ENCODE measurements around the gene DDX39A.
"Not testable (repeated sequence)": the region's sequence is repeated elsewhere in the genome, so short reads cannot be mapped to it uniquely, and the experiment has no call there.

DDX39A gene

DNA sequence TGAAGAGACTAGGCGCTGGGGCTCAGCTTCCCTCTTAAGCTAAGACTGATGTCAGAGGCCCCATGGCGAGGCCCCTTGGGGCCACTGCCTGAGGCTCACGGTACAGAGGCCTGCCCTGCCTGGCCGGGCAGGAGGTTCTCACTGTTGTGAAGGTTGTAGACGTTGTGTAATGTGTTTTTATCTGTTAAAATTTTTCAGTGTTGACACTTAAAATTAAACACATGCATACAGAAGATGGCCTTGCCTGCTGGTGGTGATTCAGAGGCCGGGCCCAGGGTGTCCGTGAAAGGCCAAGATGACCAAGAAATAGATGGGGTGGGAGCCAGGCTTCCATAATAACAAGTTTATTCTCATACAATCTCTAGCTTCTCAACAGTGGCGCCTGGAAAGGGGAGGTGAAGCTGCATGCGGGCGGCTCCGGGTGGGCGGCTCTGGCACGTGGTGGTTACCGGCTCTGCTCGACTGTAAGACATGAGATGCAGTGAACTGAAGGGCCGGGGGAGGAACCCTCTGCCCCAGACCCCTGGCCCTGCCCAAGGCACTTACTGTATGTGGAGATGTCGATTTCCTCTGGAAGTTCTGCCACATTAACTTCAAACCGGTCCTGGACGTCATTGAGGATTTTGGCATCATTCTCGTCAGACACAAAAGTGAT lies 10.5 kb downstream of the DDX39A start:
- no peak for FAIRE-seq

DNA sequence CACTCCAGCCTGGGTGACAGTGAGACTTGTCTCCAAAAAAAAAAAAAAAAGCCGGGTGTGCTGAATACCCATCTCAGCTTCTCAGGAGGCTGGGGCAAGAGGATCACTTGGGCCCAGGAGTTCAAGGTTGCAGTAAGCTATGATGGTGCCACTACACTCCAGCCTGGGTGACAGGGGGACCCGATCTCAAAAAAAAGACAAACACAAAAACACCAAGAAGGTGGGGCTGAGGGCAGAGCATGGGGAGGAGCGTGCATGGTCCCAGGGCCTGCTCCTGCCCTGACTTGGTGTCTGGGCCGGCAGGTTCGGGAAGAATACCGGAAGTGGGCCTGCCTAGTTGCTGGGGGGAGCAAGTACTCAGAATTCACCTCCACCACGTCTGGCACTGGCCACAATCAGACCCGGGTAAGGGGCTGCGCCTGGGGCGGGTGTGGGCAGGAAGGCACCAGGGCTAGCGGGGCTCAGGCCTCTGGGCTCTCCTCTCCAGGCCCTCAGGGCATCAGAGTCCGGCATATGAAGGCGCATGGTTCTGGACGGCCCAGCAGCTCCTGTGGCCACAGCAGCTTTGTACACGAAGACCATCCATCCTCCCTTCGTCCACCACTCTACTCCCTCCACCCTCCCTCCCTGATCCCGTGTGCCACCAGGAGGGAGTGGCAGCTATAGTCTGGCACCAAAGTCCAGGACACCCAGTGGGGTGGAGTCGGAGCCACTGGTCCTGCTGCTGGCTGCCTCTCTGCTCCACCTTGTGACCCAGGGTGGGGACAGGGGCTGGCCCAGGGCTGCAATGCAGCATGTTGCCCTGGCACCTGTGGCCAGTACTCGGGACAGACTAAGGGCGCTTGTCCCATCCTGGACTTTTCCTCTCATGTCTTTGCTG lies 11.3 kb downstream of the DDX39A start:
- no peak for FAIRE-seq

DNA sequence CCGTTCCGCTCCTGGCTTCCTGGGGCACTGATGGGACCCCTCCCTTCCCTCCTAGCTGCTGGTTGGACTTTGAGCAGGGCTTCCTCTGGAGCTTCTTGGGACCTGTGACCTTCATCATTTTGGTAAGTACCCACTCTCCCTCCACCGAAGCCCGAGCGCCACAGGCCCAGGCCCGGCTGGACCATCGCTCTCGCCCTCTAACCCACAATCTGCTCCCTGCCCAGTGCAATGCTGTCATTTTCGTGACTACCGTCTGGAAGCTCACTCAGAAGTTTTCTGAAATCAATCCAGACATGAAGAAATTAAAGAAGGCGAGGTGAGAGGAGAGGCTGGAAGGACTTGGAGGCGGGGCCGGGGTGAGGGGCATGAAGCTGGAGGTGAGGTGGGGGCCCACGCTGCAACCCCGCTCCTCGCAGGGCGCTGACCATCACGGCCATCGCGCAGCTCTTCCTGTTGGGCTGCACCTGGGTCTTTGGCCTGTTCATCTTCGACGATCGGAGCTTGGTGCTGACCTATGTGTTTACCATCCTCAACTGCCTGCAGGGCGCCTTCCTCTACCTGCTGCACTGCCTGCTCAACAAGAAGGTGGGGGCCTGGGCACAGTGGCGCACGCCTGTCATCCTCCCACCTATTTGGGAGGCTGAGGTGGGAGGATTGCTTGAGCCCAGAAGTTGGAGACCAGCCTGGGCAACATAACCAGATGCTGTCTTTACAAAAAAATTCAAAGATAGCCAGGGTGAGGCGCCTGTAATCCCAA lies 12.3 kb downstream of the DDX39A start:
- no peak for FAIRE-seq

DNA sequence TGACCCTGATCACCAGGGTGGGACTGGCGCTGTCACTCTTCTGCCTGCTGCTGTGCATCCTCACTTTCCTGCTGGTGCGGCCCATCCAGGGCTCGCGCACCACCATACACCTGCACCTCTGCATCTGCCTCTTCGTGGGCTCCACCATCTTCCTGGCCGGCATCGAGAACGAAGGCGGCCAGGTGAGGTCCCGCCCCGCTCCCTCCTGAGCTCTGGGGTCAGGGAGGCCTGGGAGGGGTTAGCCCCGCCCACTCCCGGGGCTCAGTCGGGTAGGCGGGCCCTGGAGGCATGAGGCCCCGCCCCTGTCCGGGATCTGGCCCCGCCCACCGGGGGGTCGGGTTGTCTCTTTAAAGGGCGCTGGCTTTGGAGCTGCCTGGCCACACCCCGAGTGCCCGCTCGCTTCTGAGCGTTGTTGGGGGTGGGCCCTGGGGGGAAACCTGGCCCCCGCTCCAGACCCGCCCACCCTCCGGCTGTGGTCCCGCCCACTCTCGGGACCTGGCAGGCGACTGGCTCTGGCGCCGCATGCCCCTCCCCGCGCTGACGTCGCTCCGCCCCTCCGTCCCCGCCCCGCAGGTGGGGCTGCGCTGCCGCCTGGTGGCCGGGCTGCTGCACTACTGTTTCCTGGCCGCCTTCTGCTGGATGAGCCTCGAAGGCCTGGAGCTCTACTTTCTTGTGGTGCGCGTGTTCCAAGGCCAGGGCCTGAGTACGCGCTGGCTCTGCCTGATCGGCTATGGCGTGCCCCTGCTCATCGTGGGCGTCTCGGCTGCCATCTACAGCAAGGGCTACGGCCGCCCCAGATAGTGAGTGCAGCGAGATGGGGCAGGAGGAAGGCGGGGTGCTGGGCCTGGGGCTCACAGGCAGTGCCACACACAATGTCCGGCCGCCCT lies 13.1 kb downstream of the DDX39A start:
- FAIRE-seq, result no peak

DNA sequence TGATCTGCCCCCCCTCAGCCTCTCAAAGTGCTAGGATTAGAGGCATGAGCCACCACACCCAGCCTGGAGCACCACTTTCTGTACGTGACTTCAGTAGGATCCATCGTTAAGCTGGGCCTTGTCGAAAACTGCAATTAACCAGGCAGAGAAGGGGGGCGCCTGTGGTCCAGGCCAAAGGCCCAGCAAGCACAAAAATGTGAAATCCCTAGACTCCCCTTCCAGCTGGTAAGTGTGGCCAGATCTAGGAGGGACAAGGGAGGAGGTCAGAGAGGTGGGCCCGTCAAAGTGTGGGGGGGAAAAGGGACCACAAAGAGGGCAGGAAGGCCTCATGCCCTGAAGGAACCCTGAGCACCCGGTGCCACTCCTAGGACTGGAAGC lies 13.8 kb downstream of the DDX39A start:
- FAIRE-seq, result no peak

DNA sequence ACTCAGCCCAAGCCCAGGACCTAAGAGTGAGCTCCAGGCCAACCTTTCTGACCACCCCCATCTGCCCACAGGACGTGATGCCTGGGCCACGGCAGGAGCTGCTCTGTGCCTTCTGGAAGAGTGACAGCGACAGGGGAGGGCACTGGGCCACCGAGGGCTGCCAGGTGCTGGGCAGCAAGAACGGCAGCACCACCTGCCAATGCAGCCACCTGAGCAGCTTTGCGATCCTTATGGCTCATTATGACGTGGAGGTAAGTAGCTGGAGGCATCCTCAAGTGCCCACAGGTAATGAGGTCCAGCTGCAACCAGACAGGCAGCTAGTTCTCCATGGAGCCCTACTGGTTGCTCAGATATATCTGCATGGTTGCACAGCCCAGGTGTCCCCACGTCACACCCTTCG lies 14.8 kb downstream of the DDX39A start:
- FAIRE-seq, result no peak

DNA sequence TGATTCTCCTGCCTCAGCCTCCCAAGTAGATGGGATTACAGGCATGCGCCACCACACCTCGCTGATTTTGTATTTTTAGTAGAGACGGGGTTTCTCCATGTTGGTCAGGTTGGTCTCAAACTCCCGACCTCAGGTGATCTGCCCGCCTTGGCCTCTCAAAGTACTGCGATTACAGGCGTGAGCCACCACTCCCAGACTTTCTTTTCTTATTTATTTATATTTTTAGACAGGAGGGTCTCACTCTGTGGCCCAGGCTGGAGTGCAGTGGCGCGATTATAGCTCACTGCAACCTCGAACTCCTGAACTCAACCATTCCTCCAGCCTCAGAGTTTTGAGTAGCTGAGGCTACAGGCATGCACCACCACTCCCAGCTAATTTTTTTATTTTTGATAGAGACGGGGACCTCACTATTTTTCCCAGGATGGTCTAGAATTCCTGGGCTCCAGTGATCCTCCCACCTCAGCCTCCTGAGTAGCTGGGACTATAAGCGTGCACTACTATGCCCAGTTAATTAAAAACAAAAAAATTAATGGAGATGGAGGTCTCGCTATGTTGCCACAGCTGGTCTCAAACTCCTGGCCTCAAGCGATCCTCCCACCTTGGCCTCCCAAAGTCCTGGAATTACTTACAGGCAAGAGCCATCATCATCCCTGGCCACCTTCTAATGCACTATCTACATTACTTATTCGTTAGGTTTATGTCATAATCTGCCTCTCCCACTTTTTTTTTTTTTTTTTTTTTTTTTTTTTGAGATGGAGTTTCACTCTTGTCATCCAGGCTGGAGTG lies 15.8 kb downstream of the DDX39A start:
- not testable (repeated sequence) for FAIRE-seq

DNA sequence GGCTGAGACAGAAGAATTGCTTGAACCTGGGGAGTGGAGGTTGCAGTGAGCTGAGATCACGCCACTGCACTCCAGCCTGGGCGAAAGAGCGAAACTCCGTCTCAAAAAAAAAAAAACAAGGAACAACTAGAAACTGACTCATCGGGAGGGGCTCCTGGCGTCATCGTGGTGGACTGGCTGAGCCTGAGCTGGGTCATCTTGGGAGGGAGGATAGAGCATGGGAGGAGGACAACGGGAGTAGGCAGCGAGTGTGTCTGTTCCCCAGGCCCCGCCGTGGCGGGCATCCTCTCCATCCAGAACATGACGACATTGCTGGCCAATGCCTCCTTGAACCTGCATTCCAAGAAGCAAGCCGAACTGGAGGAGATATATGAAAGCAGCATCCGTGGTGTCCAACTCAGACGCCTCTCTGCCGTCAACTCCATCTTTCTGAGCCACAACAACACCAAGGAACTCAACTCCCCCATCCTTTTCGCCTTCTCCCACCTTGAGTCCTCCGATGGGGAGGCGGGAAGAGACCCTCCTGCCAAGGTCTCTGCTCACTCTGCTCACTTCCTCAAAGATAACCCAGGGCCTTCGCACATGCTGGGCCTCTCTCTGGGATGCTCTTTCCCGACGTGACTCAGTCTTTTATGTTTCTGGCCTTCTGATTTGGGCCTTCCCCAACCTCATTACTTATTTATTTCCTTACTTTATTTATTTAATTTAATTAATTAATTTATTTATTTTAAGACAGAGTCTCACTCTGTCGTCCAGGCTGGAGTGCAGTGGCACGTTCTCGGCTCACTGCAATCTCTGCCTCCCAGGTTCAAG lies 16.6 kb downstream of the DDX39A start:
- no peak for FAIRE-seq

DNA sequence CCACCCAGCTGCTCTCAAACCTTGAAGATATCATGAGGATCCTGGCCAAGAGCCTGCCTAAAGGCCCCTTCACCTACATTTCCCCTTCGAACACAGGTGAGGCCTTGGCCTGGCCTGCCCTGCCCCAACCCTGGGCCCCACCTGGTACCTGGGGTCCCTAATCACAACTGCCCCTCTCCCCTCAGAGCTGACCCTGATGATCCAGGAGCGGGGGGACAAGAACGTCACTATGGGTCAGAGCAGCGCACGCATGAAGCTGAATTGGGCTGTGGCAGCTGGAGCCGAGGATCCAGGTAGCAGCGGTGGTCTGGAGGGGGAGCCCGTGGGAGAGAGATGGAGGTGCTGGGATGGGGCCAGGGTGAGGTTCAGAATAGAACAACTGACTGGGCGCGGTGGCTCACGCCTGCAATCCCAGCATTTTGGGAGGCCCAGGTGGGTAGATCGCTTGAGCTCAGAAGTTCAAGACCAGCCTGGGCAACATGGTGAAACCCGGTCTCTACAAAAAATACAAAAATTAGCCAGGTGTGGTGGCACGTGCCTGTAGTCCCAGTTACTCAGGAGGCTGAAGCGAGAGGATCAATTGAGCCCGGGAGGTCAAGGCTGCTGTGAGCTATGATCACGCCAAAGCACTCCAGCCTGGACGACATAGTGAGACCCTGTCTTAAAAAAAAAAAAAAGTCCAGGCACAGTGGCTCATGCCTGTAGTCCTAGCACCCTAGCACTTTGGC lies 17.5 kb downstream of the DDX39A start:
- FAIRE-seq, result no peak

DNA sequence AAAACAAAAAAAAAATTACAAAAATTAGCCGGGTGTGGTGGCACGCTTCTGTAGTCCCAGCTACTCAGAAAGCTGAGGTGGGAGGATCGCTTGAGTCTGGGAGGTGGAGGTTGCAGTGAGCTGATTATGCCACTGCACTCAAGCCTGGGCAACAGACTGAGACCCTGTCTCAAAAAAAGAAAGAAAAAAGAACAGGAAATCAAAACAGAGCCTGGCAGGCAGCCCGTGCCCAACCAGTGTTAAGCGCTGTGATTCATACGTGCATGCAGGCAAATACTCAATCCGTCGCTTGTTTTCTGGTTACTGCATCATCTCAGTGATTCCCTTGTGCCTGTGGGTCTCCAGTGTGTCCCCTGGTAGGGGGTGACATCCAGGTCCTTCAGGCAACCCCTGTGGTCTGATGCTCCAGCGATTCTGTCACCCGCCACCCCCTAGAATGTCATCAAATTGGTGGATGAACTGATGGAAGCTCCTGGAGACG lies 18.1 kb downstream of the DDX39A start:
- no peak for FAIRE-seq

DNA sequence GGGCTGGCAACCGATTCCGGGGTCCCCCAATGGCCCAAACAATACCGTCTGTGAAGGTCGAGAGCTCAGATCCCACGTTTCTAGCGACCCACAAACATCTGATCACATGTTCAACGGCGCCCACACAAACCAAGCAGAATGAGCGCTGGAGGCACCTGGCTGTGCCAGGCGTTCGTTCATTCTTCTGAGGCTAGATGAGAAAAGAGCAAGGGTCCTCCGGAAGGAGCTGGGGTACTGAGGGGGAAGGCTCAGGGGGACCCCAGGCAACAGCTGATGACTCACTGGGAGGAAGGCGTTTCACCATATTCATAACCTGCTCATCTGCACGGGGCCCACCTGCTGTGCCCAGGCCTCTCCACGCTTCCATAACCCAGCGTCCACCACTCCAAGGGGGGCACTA lies 22.0 kb downstream of the DDX39A start:
- FAIRE-seq, result not testable (repeated sequence)

DNA sequence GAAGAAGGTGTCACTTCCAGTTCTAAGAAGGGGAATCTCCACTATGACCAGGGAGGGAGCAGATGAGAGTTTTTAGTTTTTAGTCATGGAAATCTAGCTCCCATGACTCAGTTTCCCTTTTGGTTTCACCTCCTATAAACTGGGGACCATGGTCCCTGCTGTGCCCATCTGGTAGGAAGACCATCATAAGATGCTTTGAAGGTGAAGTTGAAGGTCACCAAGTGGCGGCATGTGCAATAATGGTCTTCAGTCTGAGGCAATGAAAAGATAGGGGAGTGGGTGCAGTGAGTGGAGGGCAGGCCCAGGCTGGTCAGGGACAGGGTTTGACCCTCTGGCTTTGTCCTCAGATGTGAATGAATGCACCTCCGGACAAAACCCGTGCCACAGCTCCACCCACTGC lies 22.4 kb downstream of the DDX39A start:
- FAIRE-seq, result not testable (repeated sequence)

DNA sequence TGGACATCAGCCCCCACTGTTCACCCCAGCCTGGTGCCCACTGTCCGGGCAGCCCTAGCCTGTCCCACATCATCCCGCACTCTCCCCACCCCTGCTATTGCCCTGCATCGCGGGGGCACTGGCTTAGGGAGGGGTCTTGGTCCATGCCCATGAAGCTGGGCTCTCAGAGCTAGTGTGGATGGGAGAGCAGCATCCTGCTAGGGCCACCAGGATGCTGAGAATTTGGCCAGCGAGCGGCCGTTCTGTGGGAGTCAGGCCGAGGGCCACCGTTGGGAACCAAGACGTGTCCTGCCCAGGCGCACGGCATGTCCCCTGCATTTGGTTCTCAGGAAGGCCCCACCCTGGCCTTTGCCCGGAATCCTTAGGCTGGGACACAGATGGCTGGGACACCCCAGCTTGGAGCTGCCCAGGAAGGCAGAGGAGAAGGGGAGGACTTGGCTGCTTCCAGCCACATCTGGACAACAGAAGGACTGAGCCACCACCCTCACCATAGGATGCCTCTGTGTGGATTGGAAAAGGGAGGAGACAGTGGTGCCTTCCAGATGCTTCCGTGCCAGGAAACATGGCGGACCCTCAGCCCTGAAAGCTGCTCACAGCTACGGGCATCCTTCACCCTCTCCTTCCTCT lies 23.3 kb downstream of the DDX39A start:
- no peak for FAIRE-seq

DNA sequence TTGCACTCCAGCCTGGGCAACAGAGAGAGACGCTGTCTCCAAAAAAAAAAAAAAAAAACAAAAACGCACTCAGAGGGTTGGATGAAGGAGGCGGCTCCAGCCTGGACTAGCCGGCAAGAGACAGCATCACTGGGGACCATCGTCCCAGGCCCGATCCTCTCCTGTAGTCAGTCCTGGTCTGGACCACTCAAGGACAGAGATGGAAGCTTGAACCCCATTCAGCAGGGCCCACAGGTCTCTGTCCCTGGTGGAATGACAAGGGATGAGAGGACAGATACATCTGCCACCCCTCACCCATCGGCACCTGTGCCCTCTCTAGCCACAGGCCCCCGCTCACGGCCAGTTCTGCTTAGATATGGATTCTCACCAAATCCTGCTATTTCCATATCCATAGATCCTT lies 23.9 kb downstream of the DDX39A start:
- FAIRE-seq, result no peak

DNA sequence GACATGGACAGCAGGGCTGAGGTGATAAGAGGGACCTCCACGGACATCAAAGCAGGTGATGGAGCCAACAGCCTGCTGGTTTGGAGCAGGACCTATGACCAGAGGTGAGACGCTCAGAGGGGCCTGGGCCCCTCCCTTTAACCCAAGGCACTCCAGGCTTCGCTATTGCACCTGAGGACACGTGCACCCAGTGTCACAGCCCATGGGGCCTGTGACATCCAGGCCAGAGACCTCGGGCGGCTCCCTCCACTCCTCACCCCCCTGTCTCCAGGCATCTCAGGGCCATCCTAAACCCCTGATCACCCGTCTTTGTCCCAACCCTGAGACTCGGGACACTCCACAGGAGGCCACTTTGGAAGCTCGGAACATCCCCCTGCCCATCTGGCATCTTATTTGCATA lies 25.0 kb downstream of the DDX39A start:
- no peak for FAIRE-seq

DNA sequence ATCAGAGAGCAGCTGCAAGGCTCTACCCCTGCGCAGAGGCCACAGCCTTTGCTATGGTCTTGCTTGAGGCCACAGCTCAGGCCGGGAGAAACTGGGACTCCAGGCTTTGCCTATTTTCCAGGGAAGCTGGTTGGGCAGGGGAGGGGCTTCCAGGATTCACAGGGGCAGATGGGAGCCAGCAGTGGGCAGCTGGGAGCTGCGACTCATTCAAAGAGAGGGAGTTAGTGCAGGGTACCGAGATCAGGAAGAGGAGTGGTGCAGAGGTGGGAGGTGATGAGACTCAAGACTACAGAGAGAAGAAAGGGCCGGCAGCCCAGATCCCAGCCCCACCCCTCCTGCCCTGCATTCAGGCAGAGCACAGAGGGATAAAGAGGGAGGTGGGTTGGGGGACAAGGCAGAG lies 25.8 kb downstream of the DDX39A start:
- FAIRE-seq, result no peak

DNA sequence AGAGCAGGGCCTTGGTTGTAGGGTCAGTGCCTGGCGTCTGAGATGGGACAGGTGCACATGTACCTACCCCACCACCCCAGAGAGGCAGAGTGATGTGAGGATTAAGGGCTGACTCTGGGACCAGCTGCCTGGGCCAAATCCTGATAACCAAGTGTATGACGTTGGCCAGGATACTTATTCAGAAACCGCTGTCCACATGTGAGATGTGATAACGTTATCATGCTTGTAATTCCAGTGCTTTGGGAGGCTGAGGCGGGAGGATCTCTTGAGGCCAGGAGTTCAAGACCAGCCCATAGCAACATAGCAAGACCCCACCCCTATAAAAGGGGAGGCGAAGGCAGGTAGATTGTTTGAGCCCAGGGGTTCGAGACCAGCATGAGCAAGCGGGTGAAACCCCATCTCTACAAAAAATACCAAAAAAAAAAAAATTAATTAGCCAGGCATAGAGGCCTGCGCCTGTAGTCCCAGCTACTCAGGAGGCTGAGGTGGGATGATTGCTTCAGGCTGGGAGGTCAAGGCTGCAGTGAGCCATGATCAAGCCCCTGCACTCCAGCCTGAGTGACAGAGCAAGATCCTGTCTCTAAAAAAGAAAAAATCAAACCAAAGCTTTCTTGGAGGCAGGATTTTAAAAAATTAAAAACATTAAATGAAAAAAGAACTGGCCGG lies 27.9 kb downstream of the DDX39A start:
- FAIRE-seq, result no peak

DNA sequence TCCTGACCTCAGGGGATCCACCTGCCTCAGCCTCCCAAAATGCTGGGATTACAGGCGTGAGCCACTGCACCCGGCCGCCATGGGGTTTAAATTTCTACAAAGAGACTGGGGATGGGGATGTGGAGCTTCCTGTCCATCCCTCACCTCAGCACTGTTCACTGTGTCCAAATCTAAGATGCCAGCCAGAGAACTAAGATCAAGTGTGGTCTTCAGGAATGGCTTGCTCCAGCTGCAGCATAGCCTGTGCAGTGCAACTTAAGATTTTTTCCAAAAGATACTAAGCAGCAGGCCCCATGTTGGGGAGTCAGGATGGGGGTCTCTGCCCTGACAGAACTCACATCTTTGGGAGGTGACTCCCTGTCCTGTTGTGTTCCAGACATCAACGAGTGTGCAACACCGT lies 28.6 kb downstream of the DDX39A start:
- FAIRE-seq, result no peak

DNA sequence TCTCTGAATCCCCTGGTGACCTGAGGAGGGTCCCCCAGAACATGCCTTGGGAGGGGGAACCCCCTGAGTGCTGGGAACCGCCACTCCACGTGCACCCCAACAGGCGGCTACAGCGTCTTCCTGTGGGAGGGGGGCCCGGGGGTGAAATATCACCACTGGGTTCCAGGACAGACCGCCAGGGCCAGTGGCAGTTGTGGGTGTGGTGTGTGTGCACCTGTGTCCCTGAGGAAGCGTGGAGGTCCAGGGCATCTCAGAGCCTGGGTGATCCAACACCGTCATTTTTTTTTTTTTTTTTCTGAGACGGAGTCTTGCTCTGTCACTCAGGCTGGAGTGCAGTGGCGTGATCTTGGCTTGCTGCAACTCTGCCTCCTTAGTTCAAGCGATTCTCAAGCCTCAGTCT lies 33.6 kb downstream of the DDX39A start:
- no peak for FAIRE-seq
